ENCODE data around the gene CELA2B.
"Not testable (repeated sequence)": the region's sequence is repeated elsewhere in the genome, so short reads cannot be mapped to it uniquely, and the experiment has no call there.

GRCh38 chr1:15458388-15458787, 17.5 kb upstream of the CELA2B start:
- not testable (repeated sequence) for TF ChIP-seq POLR2A, CTCF (IDR thresholded peaks at IDR 0.05)

Measured in right lobe of liver (tissue), 4 donors.